Endothelial cell of umbilical vein (primary cell): ENCODE measurements around the gene ANKRD44. TPM values are rescaled to one million over a fixed set of nuclear protein-coding genes. Genes with fewer than 3 reads are reported as not detected.

Experiments
- BruUV-seq: library from RNA; stranded (reverse); fragments of 400-500 nt; replicated peaks from 2 replicates; lab custom pipeline; 2021; lab: Mats Ljungman, UMichigan
- CTCF ChIA-PET: fragments of 300-600, 350-600 bp; sonication (Branson Sonifier 250); formaldehyde crosslinking; loops from one replicate; lab custom pipeline; 2021; ENCODE audit warnings: antibody characterized with exemption, inconsistent platforms; lab: Charles Lee
- POLR2A ChIA-PET: fragments of 300-600, 350-600 bp; sonication (Branson Sonifier 250); formaldehyde crosslinking; loops from one replicate; lab custom pipeline; 2021; ENCODE audit warnings: antibody characterized with exemption, inconsistent platforms; lab: Charles Lee
- DNase-seq: peaks from one replicate; pipeline ENCODE4 v3.0.0-alpha.2; 2011; ENCODE audit warnings: low read depth, low spot score
- FAIRE-seq: peaks from 2 replicates; lab custom pipeline; 2011; peaks lifted over from hg19 to GRCh38; lab: Jason Lieb, UNC
- H2AFZ ChIP-seq: 2 replicates; pipeline ENCODE4 v1.6.0; 2012; ENCODE audit warnings: low read depth, low read length, control low read depth, inconsistent platforms
- H3K27ac ChIP-seq: 2 replicates; pipeline ENCODE4 v1.5.1; 2011; ENCODE audit warnings: low read depth, mild to moderate bottlenecking, control low read depth, low read length, moderate library complexity; ENCODE audit not compliant: insufficient read depth
- H3K27me3 ChIP-seq, 2 experiments: 2 replicates each; pipeline versions ENCODE4 v1.6.0 to v1.6.1; 2011; ENCODE audit warnings: low read length in 2 of 2, mixed read lengths in 1 of 2; ENCODE audit not compliant: control insufficient read depth in 2 of 2, insufficient read depth in 2 of 2
- H3K36me3 ChIP-seq, 2 experiments: 2 replicates in 1 of 2; 3 replicates in 1 of 2; pipeline ENCODE4 v1.5.1; 2011; ENCODE audit warnings: low read length in 2 of 2, mild to moderate bottlenecking in 1 of 2, moderate library complexity in 1 of 2; ENCODE audit not compliant: control insufficient read depth in 2 of 2, insufficient read depth in 2 of 2; ENCODE audit errors: extremely low read depth in 1 of 2
- H3K4me1 ChIP-seq: 3 replicates; pipeline ENCODE4 v1.5.1; 2011; ENCODE audit warnings: mild to moderate bottlenecking, low read length; ENCODE audit not compliant: control insufficient read depth, insufficient read depth; ENCODE audit errors: extremely low read depth
- H3K4me2 ChIP-seq: 2 replicates; pipeline ENCODE4 v1.6.1; 2011; ENCODE audit warnings: low read length, control low read depth, mixed read lengths; ENCODE audit not compliant: insufficient read depth
- H3K4me3 ChIP-seq, 3 experiments: fragments of 200-600 bp in 1 of 3; sonication (generic), shearing (Covaris generic) in 1 of 3; replicated peaks in 1 of 3; 2 replicates each; pipeline ENCODE4 v1.5.1; 2011 to 2016; ENCODE audit warnings: control low read depth in 3 of 3, low read length in 3 of 3, mild to moderate bottlenecking in 2 of 3, inconsistent platforms in 1 of 3, low read depth in 1 of 3, moderate library complexity in 1 of 3; ENCODE audit not compliant: insufficient read depth in 1 of 3
- H3K79me2 ChIP-seq: 2 replicates; pipeline ENCODE4 v1.6.0; 2012; ENCODE audit warnings: low read length, inconsistent platforms; ENCODE audit not compliant: control insufficient read depth, insufficient read depth
- H3K9ac ChIP-seq: replicated peaks from 2 replicates; pipeline ENCODE3; 2011; ENCODE audit warnings: low read length, control low read depth; ENCODE audit not compliant: insufficient read depth; ENCODE audit errors: extremely low read depth
- H3K9me1 ChIP-seq: replicated peaks from 3 replicates; pipeline ENCODE4 v1.6.0; 2011; ENCODE audit warnings: mild to moderate bottlenecking, low read length; ENCODE audit not compliant: control insufficient read depth, insufficient read depth; ENCODE audit errors: extremely low read depth
- H3K9me3 ChIP-seq: replicated peaks from 2 replicates; pipeline ENCODE4 v1.5.1; 2012; ENCODE audit warnings: low read length, inconsistent platforms; ENCODE audit not compliant: control insufficient read depth, insufficient read depth
- H4K20me1 ChIP-seq: replicated peaks from 2 replicates; pipeline ENCODE3; 2011; ENCODE audit warnings: mild to moderate bottlenecking, low read length; ENCODE audit not compliant: control insufficient read depth, insufficient read depth; ENCODE audit errors: extremely low read depth
- CTCF ChIP-seq, 2 donors: IDR thresholded peaks; 1 replicate in 1 of 2; 2 replicates in 1 of 2; pipeline ENCODE4 v1.5.1; 2011; ENCODE audit warnings: low read length in 2 of 2, mild to moderate bottlenecking in 2 of 2, moderate library complexity in 2 of 2, control low read depth in 1 of 2, inconsistent platforms in 1 of 2, low read depth in 1 of 2; ENCODE audit not compliant: insufficient read depth in 1 of 2; ENCODE audit errors: extremely low read depth in 1 of 2
- FOS ChIP-seq: IDR thresholded peaks from 2 replicates; pipeline ENCODE4 v1.6.1; 2011; ENCODE audit warnings: mild to moderate bottlenecking, low read length, moderate library complexity, borderline replicate concordance; ENCODE audit not compliant: insufficient read depth
- GATA2 ChIP-seq: IDR thresholded peaks from 2 replicates; pipeline ENCODE4 v1.7.0; 2011; ENCODE audit warnings: low read depth, mild to moderate bottlenecking, moderate library complexity, mixed read lengths, low read length; ENCODE audit not compliant: insufficient read length, insufficient read depth
- JUN ChIP-seq: IDR thresholded peaks from 2 replicates; pipeline ENCODE4 v1.6.1; 2011; ENCODE audit warnings: borderline replicate concordance, low read depth; ENCODE audit not compliant: insufficient read length, insufficient read depth
- POLR2A ChIP-seq: IDR thresholded peaks from 2 replicates; pipeline ENCODE4 v1.6.1; 2012; ENCODE audit warnings: low read depth, mild to moderate bottlenecking, control low read depth, low read length
- POLR2AphosphoS5 ChIP-seq: IDR thresholded peaks from 2 replicates; pipeline ENCODE4 v1.6.1; 2012; ENCODE audit warnings: low read depth, mild to moderate bottlenecking, control low read depth, low read length, moderate library complexity; ENCODE audit not compliant: insufficient read depth
- dilution Hi-C: fragments of 300-500 bp; cut with MboI; formaldehyde crosslinking; loops from one replicate; pipeline ENCODE4 v1.15.0; 2019; ENCODE audit warnings: low sequenced_read_pairs; ENCODE audit not compliant: extremely low pct_ligation_motif_present
- intact Hi-C: fragments of 100-400 bp; cut with micrococcal nuclease; formaldehyde crosslinking; loops from one replicate; pipeline ENCODE4 v1.10.0; 2022
- polyA plus RNA-seq, 4 experiments: library from polyadenylated mRNA; depleted of rRNA in 3 of 4; stranded (reverse) in 3 of 4; unstranded in 1 of 4; fragments of >200 nt; gene quantifications; 2 replicates each; pipeline versions ENCODE4 v1.2.1 to v1.2.3, GENCODE V29; 2011 to 2012; ENCODE audit warnings: missing spikeins in 1 of 4
- total RNA-seq: library from RNA; stranded (reverse); gene quantifications from 2 replicates; pipeline ENCODE4 v1.2.3, GENCODE V29; 2021
- TF ChIP-seq, protein P1 (sequence below): IDR thresholded peaks from 2 replicates; pipeline ENCODE4 v1.6.1; 2011; ENCODE audit not compliant: insufficient read depth, insufficient read length

The ANKRD44 gene
- total and polyA plus RNA-seq, 2 donors (not counting 3 experiments of a cell fraction or from before 2014, with no cell fraction given), result 3.4 to 6.1 TPM

GRCh38 chr2:197138506-197138905 is 172.1 kb downstream of the ANKRD44 start:
- H3K4me3 ChIP-seq, result no peak overlapping the region
- ChIA-PET POLR2A (no interaction called here), CTCF (interaction anchor here (1.0 to 2.3 kb wide), 2 partner anchors 30 to 1158 kb away, joined by 3 to 11 read pairs; no protein-coding TSS in a partner anchor)
- no peaks in the 10 kb centered on the region for H3K36me3 ChIP-seq
- no peaks in the 10 kb centered on the region for H3K27me3 ChIP-seq
- no peak overlapping the region for H2AFZ ChIP-seq
- dilution Hi-C loops, result no loop called here
- no TSS peak for BruUV-seq
- intact Hi-C loops, result loop anchor here (1.0 to 10.0 kb wide), 2 partner anchors 42 to 214 kb away; partner anchors contain the start of gene PGAP1
- peaks cover 25% of the 10 kb centered on the region for H3K4me1 ChIP-seq
- no peaks in the 10 kb centered on the region for H3K9me3 ChIP-seq
- peak overlapping the region; percentile 13 for H3K9ac ChIP-seq
- TF ChIP-seq POLR2AphosphoS5, result no peak
- TF ChIP-seq JUN, result no peak
- TF ChIP-seq CTCF (IDR thresholded peaks at IDR 0.05; ENCODE audit: extremely low read depth in 1 of 2, insufficient read depth in 1 of 2, low read depth in 1 of 2, low read length in 2 of 2), result no peak
- no peak for TF ChIP-seq FOS
- TF ChIP-seq GATA2, result no peak
- no peak for TF ChIP-seq POLR2A
- TF ChIP-seq, protein P1, sequence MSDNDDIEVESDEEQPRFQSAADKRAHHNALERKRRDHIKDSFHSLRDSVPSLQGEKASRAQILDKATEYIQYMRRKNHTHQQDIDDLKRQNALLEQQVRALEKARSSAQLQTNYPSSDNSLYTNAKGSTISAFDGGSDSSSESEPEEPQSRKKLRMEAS, result no peak
- no peaks in the 10 kb centered on the region for H3K9me1 ChIP-seq
- H3K79me2 ChIP-seq, result no peaks in the 10 kb centered on the region
- FAIRE-seq, result peak; percentile 55
- H3K4me2 ChIP-seq, result peak overlapping the region; percentile 81
- peak overlapping the region; percentile 43 for H3K27ac ChIP-seq
- no peaks in the 10 kb centered on the region for H4K20me1 ChIP-seq
- no peak for DNase-seq
